B cell (primary cell): ENCODE data around the gene CACNG7. TPM values are rescaled to one million over a fixed set of nuclear protein-coding genes. Genes with fewer than 3 reads are reported as not detected.
A peak's percentile ranks its signal among the peaks of the same experiment; 100 is the strongest.

ENCODE experiments used
- ATAC-seq: fragments of 200-7000 bp; cut with Tn5 transposase; one replicate; pipeline ENCODE4 v1.10.0; 2021; ENCODE audit warnings: low read depth, mild to moderate bottlenecking, moderate number of reproducible peaks, moderate library complexity
- CTCF ChIA-PET: fragments of 350-600 bp; sonication (Branson Sonifier 250); formaldehyde crosslinking; loops from one replicate; lab custom pipeline; 2021; ENCODE audit warnings: antibody characterized with exemption, inconsistent platforms; lab: Charles Lee
- POLR2A ChIA-PET: fragments of 350-600 bp; sonication (Branson Sonifier 250); formaldehyde crosslinking; loops from one replicate; lab custom pipeline; 2021; ENCODE audit warnings: antibody characterized with exemption; lab: Charles Lee
- DNase-seq: peaks from one replicate; pipeline ENCODE4 v3.0.0; 2013
- H2AFZ ChIP-seq: 2 replicates; pipeline ENCODE4 v1.6.1; 2012; ENCODE audit warnings: mild to moderate bottlenecking, low read depth, low read length; ENCODE audit not compliant: insufficient read depth, poor library complexity, severe bottlenecking
- H3K27ac ChIP-seq, 2 donors: 1 replicate in 1 of 2; 2 replicates in 1 of 2; pipeline ENCODE4 v1.5.1; 2012 to 2013; ENCODE audit warnings: low read length in 2 of 2, mild to moderate bottlenecking in 2 of 2, moderate library complexity in 1 of 2
- H3K27me3 ChIP-seq, 4 experiments: fragments of 200-600 bp in 1 of 4; sonication (generic) in 1 of 4; replicated peaks in 1 of 4; 1 replicate in 2 of 4; 2 replicates in 2 of 4; pipeline versions ENCODE4 v1.6.1 to v1.7.0; 2013 to 2016; ENCODE audit warnings: low read length in 3 of 4, mild to moderate bottlenecking in 2 of 4, mixed read lengths in 1 of 4, moderate library complexity in 1 of 4; ENCODE audit not compliant: insufficient read depth in 4 of 4, control insufficient read depth in 3 of 4; ENCODE audit errors: control extremely low read depth in 1 of 4
- H3K36me3 ChIP-seq, 2 experiments: replicated peaks in 1 of 2; 1 replicate in 1 of 2; 2 replicates in 1 of 2; pipeline versions ENCODE4 v1.6.1 to v1.7.1; 2013; ENCODE audit warnings: low read length in 1 of 2; ENCODE audit not compliant: insufficient read depth in 2 of 2, control insufficient read depth in 1 of 2; ENCODE audit errors: control extremely low read depth in 1 of 2, extremely low read depth in 1 of 2
- H3K4me1 ChIP-seq, 2 donors: fragments of 200-600 bp in 1 of 2; sonication (generic) in 1 of 2; 1 replicate in 1 of 2; 2 replicates in 1 of 2; pipeline versions ENCODE4 v1.5.1 to v1.6.1; 2013 to 2017; ENCODE audit warnings: low read length in 2 of 2; ENCODE audit not compliant: control insufficient read depth in 2 of 2, insufficient read depth in 2 of 2
- H3K4me2 ChIP-seq: replicated peaks from 2 replicates; pipeline ENCODE3; 2012; ENCODE audit warnings: mild to moderate bottlenecking, low read depth, low read length; ENCODE audit not compliant: poor library complexity, severe bottlenecking
- H3K4me3 ChIP-seq, 5 experiments: fragments of 200-600 bp in 1 of 5; sonication (generic) in 1 of 5; 1 replicate in 3 of 5; 2 replicates in 2 of 5; pipeline versions ENCODE4 v1.5.1 to v1.7.0; 2011 to 2016; ENCODE audit warnings: low read length in 4 of 5, mild to moderate bottlenecking in 4 of 5, low read depth in 2 of 5, control low read depth in 1 of 5, moderate library complexity in 1 of 5; ENCODE audit not compliant: insufficient read depth in 1 of 5; ENCODE audit errors: control extremely low read depth in 1 of 5, extremely low read depth in 1 of 5
- H3K79me2 ChIP-seq: fragments of 200-600 bp; sonication (generic); one replicate; pipeline ENCODE4 v1.6.0; 2016; ENCODE audit warnings: low read length; ENCODE audit not compliant: control insufficient read depth, insufficient read depth
- H3K9ac ChIP-seq: fragments of 200-600 bp; sonication (generic); 2 replicates; pipeline ENCODE4 v1.6.1; 2017; ENCODE audit warnings: mild to moderate bottlenecking, low read length, moderate library complexity
- H3K9me3 ChIP-seq, 3 donors: one replicate each; pipeline versions ENCODE4 v1.6.1 to v1.7.1; 2013; ENCODE audit warnings: low read length in 2 of 3; ENCODE audit not compliant: control insufficient read depth in 2 of 3, insufficient read depth in 1 of 3; ENCODE audit errors: control extremely low read depth in 1 of 3
- H4K20me1 ChIP-seq: 2 replicates; pipeline ENCODE4 v1.6.0; 2012; ENCODE audit warnings: mild to moderate bottlenecking, low read length; ENCODE audit not compliant: insufficient read depth, control insufficient read depth, poor library complexity, severe bottlenecking
- H3K27ac Mint-ChIP-seq: one replicate; pipeline ENCODE4 v1.8.0; 2021; ENCODE audit warnings: mixed read lengths
- H3K27me3 Mint-ChIP-seq: one replicate; pipeline ENCODE4 v1.8.0; 2021; ENCODE audit warnings: mixed read lengths
- H3K4me1 Mint-ChIP-seq: one replicate; pipeline ENCODE4 v1.8.0; 2021; ENCODE audit warnings: mixed read lengths
- H3K4me3 Mint-ChIP-seq: one replicate; pipeline ENCODE4 v1.8.0; 2021; ENCODE audit warnings: mixed read lengths
- H3K9me3 Mint-ChIP-seq: one replicate; pipeline ENCODE4 v1.8.0; 2022; ENCODE audit warnings: mixed read lengths; ENCODE audit not compliant: insufficient read depth
- EZH2 ChIP-seq: IDR thresholded peaks from 2 replicates; pipeline ENCODE4 v1.6.1; 2012; ENCODE audit warnings: borderline replicate concordance, low read depth, mild to moderate bottlenecking, moderate library complexity, low read length; ENCODE audit not compliant: insufficient read depth, poor library complexity, severe bottlenecking
- WGBS: methylation state at CpG from one replicate; pipeline ENCODE4 v1.1.5; 2013; ENCODE audit warnings: missing lambda C conversion rate; ENCODE audit not compliant: insufficient coverage; 5-methylcytosine and 5-hydroxymethylcytosine counted together
- intact Hi-C: fragments of 100-400 bp; cut with micrococcal nuclease; formaldehyde crosslinking; loops from one replicate; pipeline ENCODE4 v1.10.0; 2022
- polyA plus RNA-seq: library from polyadenylated mRNA; depleted of rRNA; stranded (reverse); fragments of >200 nt; gene quantifications from 2 replicates; pipeline ENCODE4 v1.2.3, GENCODE V29; 2012
- total RNA-seq, 2 donors: library from RNA; stranded (reverse); fragments of 120-200 nt in 1 of 2; gene quantifications; 1 replicate in 1 of 2; 2 replicates in 1 of 2; pipeline versions ENCODE4 v1.2.3 to v1.2.4, GENCODE V29; 2013 to 2022
- TF ChIP-seq, protein P1 (sequence below): fragments of 200-600 bp; IDR thresholded peaks from one replicate; pipeline ENCODE4 v1.8.0; 2022; ENCODE audit warnings: antibody characterized with exemption, mild to moderate bottlenecking

The CACNG7 gene
- total and polyA plus RNA-seq, 2 donors (not counting 1 experiment from before 2014, with no cell fraction given), result not detected

DNA sequence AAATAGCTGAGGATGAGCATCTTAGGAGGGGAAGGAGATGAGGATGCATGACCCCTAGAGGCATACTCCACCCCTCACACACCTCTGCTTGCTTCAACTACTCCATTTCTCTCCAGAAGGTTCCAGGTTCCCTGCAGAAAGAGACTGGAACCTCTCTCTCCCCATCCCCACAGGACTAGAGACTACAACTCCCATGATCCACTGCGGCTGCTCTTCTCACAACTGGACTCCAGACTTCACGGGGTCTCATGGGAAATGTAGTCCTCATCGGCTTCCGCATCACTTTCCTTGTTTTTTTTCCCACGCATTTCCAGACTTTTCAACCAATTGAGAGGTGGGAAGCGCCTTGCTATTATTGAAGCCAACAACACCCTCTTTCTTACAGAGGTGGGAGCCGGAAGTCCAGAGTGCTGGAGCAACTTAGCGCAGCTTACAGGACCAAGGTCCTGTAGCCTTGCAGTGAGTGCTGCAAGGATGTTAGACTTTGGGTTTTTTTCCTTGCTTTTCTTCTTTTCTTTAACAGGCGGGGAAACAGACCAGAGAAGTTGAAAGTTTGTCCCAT lies 68.4 kb downstream of the CACNG7 start:
- Histone ChIP-seq H3K4me1 (peaks cover 21 to 28% of the 10 kb centered on the region in 2 donors), H3K36me3 (no peaks in the 10 kb centered on the region), H3K4me2 (peak overlapping the region; percentile 82), H3K9ac (peak overlapping the region; percentile 58), H2AFZ (peak overlapping the region; percentile 72), H3K27ac (no peak overlapping the region), H3K9me3 (peaks cover 0 to 53% (median 11%) of the 10 kb centered on the region in 3 donors), H3K27me3 (peaks cover 0 to 58% (median 30%) of the 10 kb centered on the region in 4 experiments), H3K79me2 (no peaks in the 10 kb centered on the region), H3K4me3 (peak overlapping the region in 4 of 5 experiments; percentile 46 to 67 (median 52)), H4K20me1 (no peaks in the 10 kb centered on the region)
- intact Hi-C loops, result no loop called here
- DNase-seq (peak; percentile 81), ATAC-seq (peak; percentile 94)
- peaks cover 50% of the 10 kb centered on the region for H3K27me3 Mint-ChIP-seq
- peak overlapping the region; percentile 86 for H3K4me3 Mint-ChIP-seq
- ChIA-PET POLR2A (no interaction called here), CTCF (no interaction called here)
- H3K4me1 Mint-ChIP-seq, result peaks cover 19% of the 10 kb centered on the region
- 3% methylated on average over 5 of the region's 9 CpGs for WGBS
- H3K9me3 Mint-ChIP-seq, result no peaks in the 10 kb centered on the region
- TF ChIP-seq, protein P1, sequence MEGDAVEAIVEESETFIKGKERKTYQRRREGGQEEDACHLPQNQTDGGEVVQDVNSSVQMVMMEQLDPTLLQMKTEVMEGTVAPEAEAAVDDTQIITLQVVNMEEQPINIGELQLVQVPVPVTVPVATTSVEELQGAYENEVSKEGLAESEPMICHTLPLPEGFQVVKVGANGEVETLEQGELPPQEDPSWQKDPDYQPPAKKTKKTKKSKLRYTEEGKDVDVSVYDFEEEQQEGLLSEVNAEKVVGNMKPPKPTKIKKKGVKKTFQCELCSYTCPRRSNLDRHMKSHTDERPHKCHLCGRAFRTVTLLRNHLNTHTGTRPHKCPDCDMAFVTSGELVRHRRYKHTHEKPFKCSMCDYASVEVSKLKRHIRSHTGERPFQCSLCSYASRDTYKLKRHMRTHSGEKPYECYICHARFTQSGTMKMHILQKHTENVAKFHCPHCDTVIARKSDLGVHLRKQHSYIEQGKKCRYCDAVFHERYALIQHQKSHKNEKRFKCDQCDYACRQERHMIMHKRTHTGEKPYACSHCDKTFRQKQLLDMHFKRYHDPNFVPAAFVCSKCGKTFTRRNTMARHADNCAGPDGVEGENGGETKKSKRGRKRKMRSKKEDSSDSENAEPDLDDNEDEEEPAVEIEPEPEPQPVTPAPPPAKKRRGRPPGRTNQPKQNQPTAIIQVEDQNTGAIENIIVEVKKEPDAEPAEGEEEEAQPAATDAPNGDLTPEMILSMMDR, result no peak
- no peak for TF ChIP-seq EZH2
- peak overlapping the region; percentile 11 for H3K27ac Mint-ChIP-seq

DNA sequence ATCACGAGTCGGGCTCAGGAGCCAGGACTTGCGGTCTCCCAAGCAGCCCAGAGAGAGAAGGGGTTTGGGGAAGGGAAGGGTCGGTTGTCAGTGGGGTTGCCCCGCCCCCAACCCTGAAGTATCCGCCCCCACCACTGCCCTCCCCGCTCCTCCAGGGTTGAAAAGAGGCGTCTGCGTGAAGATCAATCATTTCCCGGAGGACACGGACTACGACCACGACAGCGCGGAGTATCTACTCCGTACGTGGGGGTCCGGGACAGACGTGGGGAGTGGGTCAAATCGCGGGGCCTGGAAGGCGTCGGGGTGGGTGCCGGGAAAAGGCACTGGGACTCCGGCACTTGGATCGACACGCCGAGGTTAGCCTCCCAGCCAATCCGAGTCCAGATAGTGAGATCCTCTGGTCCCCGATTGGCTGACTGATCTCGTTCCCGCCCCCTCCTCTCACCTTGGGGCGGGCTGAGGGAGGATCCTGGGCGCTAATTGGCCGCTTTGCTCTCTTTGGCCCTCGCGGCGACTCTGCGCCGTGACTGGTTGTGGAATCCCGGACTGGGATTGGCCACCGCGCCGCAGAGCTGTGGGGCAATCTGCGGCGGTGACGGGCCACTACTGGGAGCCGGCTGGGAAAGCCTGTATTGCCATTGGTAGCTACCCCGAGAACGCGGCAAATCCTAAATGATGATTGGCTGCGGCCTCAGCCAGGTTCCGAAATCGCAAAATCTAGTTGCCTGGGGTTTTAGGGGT lies 69.1 kb downstream of the CACNG7 start:
- H3K4me1 Mint-ChIP-seq, result peaks cover 19% of the 10 kb centered on the region
- Histone ChIP-seq H3K27ac (no peak overlapping the region), H3K9me3 (peaks cover 0 to 49% (median 11%) of the 10 kb centered on the region in 3 donors), H2AFZ (peak overlapping the region; percentile 72), H4K20me1 (no peaks in the 10 kb centered on the region), H3K27me3 (peaks cover 0 to 60% (median 30%) of the 10 kb centered on the region in 4 experiments), H3K4me2 (peak overlapping the region; percentile 82), H3K4me1 (peaks cover 21 to 28% of the 10 kb centered on the region in 2 donors), H3K9ac (peak overlapping the region; percentile 58), H3K79me2 (no peaks in the 10 kb centered on the region), H3K4me3 (peak overlapping the region in 4 of 5 experiments; percentile 46 to 67 (median 52)), H3K36me3 (no peaks in the 10 kb centered on the region)
- no peak for TF ChIP-seq EZH2
- TF ChIP-seq, protein P1, result no peak
- H3K4me3 Mint-ChIP-seq, result peak overlapping the region; percentile 86
- POLR2A ChIA-PET, result no interaction called here
- CTCF ChIA-PET, result no interaction called here
- no peak for DNase-seq
- WGBS, result 19% methylated on average over 49 of the region's 54 CpGs
- peaks cover 50% of the 10 kb centered on the region for H3K27me3 Mint-ChIP-seq
- no peak for ATAC-seq
- H3K27ac Mint-ChIP-seq, result peak overlapping the region; percentile 11
- intact Hi-C loops, result no loop called here
- H3K9me3 Mint-ChIP-seq, result peaks cover 2% of the 10 kb centered on the region
